IPS-18a (cell line): ENCODE measurements around the gene RIPK3.
"Not testable (repeated sequence)": the region's sequence is repeated elsewhere in the genome, so short reads cannot be mapped to it uniquely, and the experiment has no call there.

Experiments
- H3K27ac ChIP-seq: one replicate; pipeline ENCODE4 v1.5.1; 2013; ENCODE audit warnings: low read length
- H3K27me3 ChIP-seq: one replicate; pipeline ENCODE4 v1.6.1; 2013; ENCODE audit warnings: mild to moderate bottlenecking, low read length; ENCODE audit not compliant: control insufficient read depth, insufficient read depth
- H3K36me3 ChIP-seq: one replicate; pipeline ENCODE4 v1.6.1; 2013; ENCODE audit warnings: low read depth, low read length; ENCODE audit not compliant: control insufficient read depth
- H3K4me1 ChIP-seq: one replicate; pipeline ENCODE4 v1.6.1; 2013; ENCODE audit warnings: low read depth, low read length; ENCODE audit not compliant: control insufficient read depth
- H3K4me3 ChIP-seq: one replicate; pipeline ENCODE4 v1.5.1; 2013; ENCODE audit warnings: low read length
- H3K9ac ChIP-seq: one replicate; pipeline ENCODE4 v1.6.1; 2013; ENCODE audit warnings: mild to moderate bottlenecking, low read length, moderate library complexity
- H3K9me3 ChIP-seq: one replicate; pipeline ENCODE4 v1.6.1; 2013; ENCODE audit warnings: low read depth, low read length; ENCODE audit not compliant: control insufficient read depth

Gene RIPK3

DNA sequence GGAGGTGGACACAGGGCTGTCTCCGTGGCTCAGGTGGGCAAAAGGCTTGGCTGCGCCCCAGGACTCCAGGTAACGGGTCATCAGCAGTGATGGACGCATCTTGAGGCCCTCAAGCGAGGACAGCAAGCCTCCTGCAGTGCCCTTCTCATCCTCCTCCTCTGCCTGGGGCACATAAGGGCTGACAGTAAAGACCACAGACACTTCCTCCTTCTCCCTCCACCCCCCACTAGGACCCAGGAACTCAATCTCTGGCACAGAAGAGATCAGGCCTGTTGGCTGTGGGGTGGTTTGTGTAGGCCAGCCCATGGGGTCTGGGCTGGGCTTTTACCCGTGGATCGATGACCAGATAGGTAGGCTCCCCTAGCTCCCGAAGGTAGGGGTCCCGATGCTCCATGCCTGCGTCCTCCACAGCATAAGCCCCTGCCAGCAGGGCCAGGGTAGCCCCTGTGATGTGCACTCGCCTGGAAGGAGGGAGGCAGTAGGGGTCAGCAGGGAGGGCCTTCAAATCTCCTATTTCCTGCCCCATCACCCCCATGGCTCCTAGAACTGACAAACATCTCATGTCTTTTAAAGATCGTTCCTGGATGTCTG lies 10.6 kb downstream of the RIPK3 start:
- no peak overlapping the region for H3K4me3 ChIP-seq
- no peaks in the 10 kb centered on the region for H3K36me3 ChIP-seq
- H3K4me1 ChIP-seq = peaks cover 3% of the 10 kb centered on the region
- H3K27ac ChIP-seq = no peak overlapping the region
- H3K9ac ChIP-seq = no peak overlapping the region
- peaks cover 54% of the 10 kb centered on the region for H3K27me3 ChIP-seq
- no peaks in the 10 kb centered on the region for H3K9me3 ChIP-seq

- H3K9ac ChIP-seq, H3K27ac ChIP-seq, H3K4me3 ChIP-seq, H3K36me3 ChIP-seq, H3K4me1 ChIP-seq, H3K9me3 ChIP-seq: not testable (repeated sequence)
- peaks cover 48% of the 10 kb centered on the region for H3K27me3 ChIP-seq
These were observed 11.9 kb downstream of the RIPK3 start for GRCh38 chr14:24327914-24328313.

DNA sequence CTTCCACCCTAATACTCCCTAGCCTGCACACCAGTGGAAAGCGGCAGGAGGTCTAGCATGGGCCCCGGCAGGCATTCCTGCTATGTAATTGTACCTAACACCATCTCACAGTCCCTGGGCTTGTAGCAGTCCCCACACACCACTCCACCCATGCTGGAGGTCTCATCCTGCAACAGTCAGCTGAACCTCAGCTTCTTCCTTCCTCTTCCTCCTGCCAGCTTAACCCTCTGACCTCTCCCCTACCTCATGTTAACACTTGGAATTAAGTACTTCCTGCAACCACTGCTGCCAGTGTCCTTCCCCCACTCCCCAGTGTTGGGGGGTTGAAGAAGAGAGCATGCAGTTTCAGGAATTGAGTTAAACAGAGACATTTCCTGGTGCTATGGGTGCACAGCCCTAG lies 12.5 kb downstream of the RIPK3 start:
- Histone ChIP-seq H3K27me3 (peaks cover 42% of the 10 kb centered on the region), H3K9me3 (no peaks in the 10 kb centered on the region), H3K36me3 (no peaks in the 10 kb centered on the region), H3K4me3 (no peak overlapping the region), H3K9ac (no peak overlapping the region), H3K27ac (no peak overlapping the region), H3K4me1 (no peaks in the 10 kb centered on the region)

DNA sequence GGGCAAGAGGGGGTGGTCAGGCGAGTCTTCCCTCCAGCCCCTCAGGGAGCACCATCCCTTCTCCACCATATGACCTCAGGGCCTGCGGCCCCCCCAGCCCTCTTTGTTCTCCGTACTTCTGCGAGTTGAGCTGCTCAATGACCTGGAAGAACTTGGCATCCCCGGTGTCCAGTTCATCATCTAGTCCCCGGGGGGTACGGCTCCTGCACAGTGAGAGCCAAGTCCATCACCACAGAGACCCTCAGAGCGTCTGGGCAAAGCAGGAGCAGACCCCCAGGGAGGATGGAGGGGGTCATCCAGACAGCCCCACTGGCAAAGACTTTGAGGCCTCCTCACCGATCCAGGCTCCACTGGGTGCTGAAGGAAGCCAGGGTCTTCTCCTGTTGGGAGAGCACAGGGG lies 13.8 kb downstream of the RIPK3 start:
- H3K4me3 ChIP-seq = no peak overlapping the region
- H3K36me3 ChIP-seq = no peaks in the 10 kb centered on the region
- H3K9me3 ChIP-seq = no peaks in the 10 kb centered on the region
- no peaks in the 10 kb centered on the region for H3K4me1 ChIP-seq
- H3K27me3 ChIP-seq = peaks cover 28% of the 10 kb centered on the region
- no peak overlapping the region for H3K9ac ChIP-seq
- no peak overlapping the region for H3K27ac ChIP-seq

DNA sequence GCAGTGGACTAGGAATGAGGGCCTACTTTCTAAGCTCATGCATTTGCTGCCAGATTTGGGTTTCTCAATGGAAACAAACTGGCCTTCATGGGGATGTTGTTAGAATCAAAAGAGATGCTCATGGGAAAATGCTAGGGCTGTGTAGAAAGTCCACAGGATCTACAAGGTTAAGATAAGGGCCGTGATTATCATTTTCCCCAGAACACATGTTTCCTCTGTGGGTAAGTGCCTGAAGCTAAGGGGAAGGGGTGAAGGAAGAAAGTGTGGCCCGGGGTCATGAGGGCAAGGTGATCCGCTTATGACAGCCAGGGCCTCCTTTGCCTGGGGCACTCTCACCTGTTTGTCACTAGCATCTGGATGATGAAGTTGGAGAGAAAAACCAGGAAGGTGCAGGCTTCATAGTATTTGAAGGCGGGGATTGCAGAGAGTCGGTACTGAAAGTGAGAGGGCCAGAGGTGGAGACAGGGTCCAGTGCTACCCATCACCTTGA lies 14.7 kb downstream of the RIPK3 start:
- H3K9ac ChIP-seq = no peak overlapping the region

GRCh38 chr14:24324024-24324423 lies 15.8 kb downstream of the RIPK3 start:
- H3K9ac ChIP-seq = no peak overlapping the region
- H3K36me3 ChIP-seq = no peaks in the 10 kb centered on the region
- no peaks in the 10 kb centered on the region for H3K9me3 ChIP-seq
- H3K27ac ChIP-seq = no peak overlapping the region
- H3K4me1 ChIP-seq = no peaks in the 10 kb centered on the region
- no peak overlapping the region for H3K4me3 ChIP-seq
- peaks cover 26% of the 10 kb centered on the region for H3K27me3 ChIP-seq

More for the DNA sequence above, 14.7 kb downstream of the RIPK3 start:
- H3K27ac ChIP-seq = no peak overlapping the region
- H3K9me3 ChIP-seq = no peaks in the 10 kb centered on the region
- no peaks in the 10 kb centered on the region for H3K36me3 ChIP-seq
- peaks cover 23% of the 10 kb centered on the region for H3K27me3 ChIP-seq
- H3K4me1 ChIP-seq = no peaks in the 10 kb centered on the region
- H3K4me3 ChIP-seq = no peak overlapping the region

- Histone ChIP-seq H3K9me3 (no peaks in the 10 kb centered on the region), H3K4me1 (no peaks in the 10 kb centered on the region), H3K9ac (no peak overlapping the region), H3K27ac (no peak overlapping the region), H3K4me3 (no peak overlapping the region), H3K27me3 (peaks cover 26% of the 10 kb centered on the region), H3K36me3 (no peaks in the 10 kb centered on the region)
These were observed 16.4 kb downstream of the RIPK3 start for GRCh38 chr14:24323341-24323740.

DNA sequence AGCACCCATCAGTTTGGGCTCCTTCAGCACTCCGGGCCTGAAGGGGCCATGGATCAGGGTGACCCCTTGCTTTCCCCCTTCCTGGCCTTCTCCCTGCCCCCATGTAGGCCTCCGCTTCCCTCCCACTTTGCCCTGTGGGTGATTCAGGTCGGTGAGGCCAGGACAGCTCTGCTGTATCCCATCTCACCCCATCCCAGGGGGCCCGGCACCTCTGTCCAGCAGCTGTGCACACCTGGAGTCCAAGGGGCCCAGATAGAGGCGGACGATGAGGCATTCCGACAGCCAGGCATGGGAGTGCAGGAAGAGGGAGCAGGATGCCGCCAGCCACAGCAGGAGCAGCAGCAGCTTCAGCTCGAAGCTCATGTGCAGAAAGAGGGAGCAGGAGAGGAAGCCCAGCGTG lies 17.1 kb downstream of the RIPK3 start:
- Histone ChIP-seq H3K27me3 (peaks cover 32% of the 10 kb centered on the region), H3K9me3 (no peaks in the 10 kb centered on the region), H3K27ac (no peak overlapping the region)

GRCh38 chr14:24321212-24321975 lies 18.4 kb downstream of the RIPK3 start:
- Histone ChIP-seq H3K36me3 (no peaks in the 10 kb centered on the region), H3K9me3 (no peaks in the 10 kb centered on the region), H3K27me3 (peaks cover 42% of the 10 kb centered on the region), H3K4me3 (no peak overlapping the region), H3K9ac (no peak overlapping the region), H3K4me1 (no peaks in the 10 kb centered on the region), H3K27ac (no peak overlapping the region)

More for the DNA sequence above, 17.1 kb downstream of the RIPK3 start:
- Histone ChIP-seq H3K36me3 (no peaks in the 10 kb centered on the region), H3K4me3 (no peak overlapping the region), H3K4me1 (no peaks in the 10 kb centered on the region), H3K9ac (no peak overlapping the region)

DNA sequence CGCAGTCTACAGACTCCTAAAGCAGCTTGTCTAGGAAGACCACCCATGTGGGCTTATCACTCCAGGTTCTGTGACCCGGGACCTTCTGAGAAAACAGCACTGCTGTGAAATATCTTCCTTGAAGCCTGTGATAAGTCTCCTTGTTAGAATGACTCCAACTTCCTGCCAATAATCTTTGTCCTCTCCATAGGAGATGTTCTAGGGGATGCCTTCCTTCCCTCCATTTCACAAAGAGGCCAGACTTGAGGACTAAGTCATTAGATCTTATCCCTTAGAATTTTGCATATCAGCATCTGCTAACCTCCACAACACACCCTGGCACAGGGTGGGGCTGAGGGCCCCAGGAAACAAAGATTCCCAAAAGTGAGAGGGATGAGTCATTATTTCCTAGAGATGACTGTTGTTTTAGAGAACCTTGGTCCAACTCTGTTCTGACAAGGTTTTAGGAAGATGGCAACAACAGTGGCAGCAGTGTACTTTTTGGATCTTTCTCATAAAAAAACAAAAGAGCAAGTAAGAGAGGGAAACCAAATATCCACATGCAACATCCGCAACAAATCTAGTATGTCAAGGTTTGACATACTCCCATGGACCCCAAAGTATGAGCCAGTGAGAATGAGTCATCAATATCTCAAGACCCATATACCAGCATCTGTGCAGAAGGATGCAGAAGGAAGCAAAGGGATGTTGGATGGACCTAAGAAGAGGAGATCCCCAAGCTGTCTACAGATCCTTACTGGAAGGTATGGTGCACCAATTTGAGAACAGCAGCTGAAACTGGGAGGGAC lies 22.5 kb downstream of the RIPK3 start:
- H3K9ac ChIP-seq = no peak overlapping the region
- H3K27ac ChIP-seq = no peak overlapping the region
- H3K4me1 ChIP-seq = no peaks in the 10 kb centered on the region
- H3K9me3 ChIP-seq = no peaks in the 10 kb centered on the region
- H3K27me3 ChIP-seq = peaks cover 35% of the 10 kb centered on the region
- H3K4me3 ChIP-seq = no peak overlapping the region
- H3K36me3 ChIP-seq = no peaks in the 10 kb centered on the region

GRCh38 chr14:24316597-24316950 lies 23.2 kb downstream of the RIPK3 start:
- Histone ChIP-seq H3K36me3 (peaks cover 3% of the 10 kb centered on the region), H3K4me3 (no peak overlapping the region), H3K9ac (no peak overlapping the region), H3K9me3 (no peaks in the 10 kb centered on the region), H3K27me3 (peaks cover 35% of the 10 kb centered on the region), H3K4me1 (no peaks in the 10 kb centered on the region), H3K27ac (no peak overlapping the region)
